ENCODE results near the gene PATE1.

DNA sequence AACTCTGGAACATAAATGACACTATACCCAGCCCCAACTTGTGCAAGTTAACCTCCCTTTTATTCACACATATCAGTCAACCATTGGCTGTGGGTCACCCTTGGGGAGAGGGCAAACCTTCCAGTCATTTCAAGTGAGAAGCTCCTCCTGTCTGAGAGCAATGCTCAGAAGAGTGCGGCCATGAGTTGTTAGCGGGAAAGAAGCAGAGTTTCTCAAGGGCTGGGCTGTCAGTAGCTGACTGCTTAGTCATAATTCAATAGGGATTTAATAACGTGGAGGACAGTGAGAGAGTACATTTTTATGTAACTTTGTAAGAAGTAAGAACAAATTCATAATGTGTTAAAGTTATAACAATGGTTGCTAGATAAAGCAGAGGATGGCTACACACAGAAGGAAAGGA lies 27.4 kb downstream of the PATE1 start:
- TF ChIP-seq POLR2AphosphoS5 (IDR thresholded peaks at IDR 0.05; ENCODE audit: borderline replicate concordance, low read depth, low read length) (no peak), EZH2 (IDR thresholded peaks at IDR 0.05) (no peak), FOXP2 (optimal IDR thresholded peaks at IDR 0.05; ENCODE audit: control extremely low read depth, extremely low read length, insufficient read depth) (no peak)
